ENCODE data around the gene MPV17L2. TPM values are rescaled to one million over a fixed set of nuclear protein-coding genes. Genes with fewer than 3 reads are reported as not detected.

The MPV17L2 gene
- total RNA-seq, 1 experiment from 2014 or later, result 12.9 TPM

DNA sequence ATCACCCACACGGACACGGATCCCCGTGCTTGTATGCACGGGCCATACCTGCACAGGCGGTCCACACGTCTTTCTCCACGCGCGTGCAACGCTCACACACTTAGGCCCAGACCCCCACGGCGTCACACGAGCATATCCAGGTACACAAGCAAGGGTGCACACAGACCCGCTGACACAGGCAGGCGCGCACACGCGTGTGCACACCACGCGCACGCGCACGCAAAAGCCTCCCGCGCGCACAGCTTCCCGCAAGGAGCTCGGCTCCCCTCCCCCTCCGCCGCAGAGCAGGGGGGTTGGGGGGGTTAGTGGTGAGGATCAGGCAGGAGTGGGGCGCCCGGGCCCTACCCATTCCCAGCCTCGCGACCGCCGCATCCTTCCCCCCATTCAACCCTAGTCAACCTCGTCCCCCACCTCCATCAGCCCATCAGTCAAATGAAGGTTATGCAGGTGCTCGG lies 10.4 kb downstream of the MPV17L2 start:
- no peak for DNase-seq (ENCODE audit: unreplicated experiment)
- BruUV-seq (replicated peaks), result no TSS peak
- Mint-ChIP-seq H3K9me3 (ENCODE audit: unreplicated experiment) (no peaks in the 10 kb centered on the region), H3K4me1 (ENCODE audit: insufficient read depth, unreplicated experiment) (peaks cover 5% of the 10 kb centered on the region), H3K27ac (ENCODE audit: low read depth, unreplicated experiment) (no peak overlapping the region), H3K4me3 (ENCODE audit: unreplicated experiment) (peak overlapping the region; percentile 95), H3K27me3 (ENCODE audit: insufficient read depth, unreplicated experiment) (no peaks in the 10 kb centered on the region), H3K36me3 (ENCODE audit: insufficient read depth, unreplicated experiment) (peaks cover 19% of the 10 kb centered on the region)
- POLR2A ChIA-PET, result interaction anchor here (0.6 to 5.6 kb wide), 19 partner anchors 10 to 870 kb away, joined by 3 to 147 read pairs (median 4); partner anchors contain the start of genes IFI30, JUND and MPV17L2
- intact Hi-C loops (cut with micrococcal nuclease), result no loop called here
- CTCF ChIA-PET, result interaction anchor here (0.6 to 1.7 kb wide), 4 partner anchors 10 to 201 kb away, joined by 3 to 5 read pairs (median 4); no protein-coding TSS in a partner anchor
- TF ChIP-seq, protein P1, sequence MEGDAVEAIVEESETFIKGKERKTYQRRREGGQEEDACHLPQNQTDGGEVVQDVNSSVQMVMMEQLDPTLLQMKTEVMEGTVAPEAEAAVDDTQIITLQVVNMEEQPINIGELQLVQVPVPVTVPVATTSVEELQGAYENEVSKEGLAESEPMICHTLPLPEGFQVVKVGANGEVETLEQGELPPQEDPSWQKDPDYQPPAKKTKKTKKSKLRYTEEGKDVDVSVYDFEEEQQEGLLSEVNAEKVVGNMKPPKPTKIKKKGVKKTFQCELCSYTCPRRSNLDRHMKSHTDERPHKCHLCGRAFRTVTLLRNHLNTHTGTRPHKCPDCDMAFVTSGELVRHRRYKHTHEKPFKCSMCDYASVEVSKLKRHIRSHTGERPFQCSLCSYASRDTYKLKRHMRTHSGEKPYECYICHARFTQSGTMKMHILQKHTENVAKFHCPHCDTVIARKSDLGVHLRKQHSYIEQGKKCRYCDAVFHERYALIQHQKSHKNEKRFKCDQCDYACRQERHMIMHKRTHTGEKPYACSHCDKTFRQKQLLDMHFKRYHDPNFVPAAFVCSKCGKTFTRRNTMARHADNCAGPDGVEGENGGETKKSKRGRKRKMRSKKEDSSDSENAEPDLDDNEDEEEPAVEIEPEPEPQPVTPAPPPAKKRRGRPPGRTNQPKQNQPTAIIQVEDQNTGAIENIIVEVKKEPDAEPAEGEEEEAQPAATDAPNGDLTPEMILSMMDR (IDR thresholded peaks at IDR 0.05; ENCODE audit: unreplicated experiment), result no peak

DNA sequence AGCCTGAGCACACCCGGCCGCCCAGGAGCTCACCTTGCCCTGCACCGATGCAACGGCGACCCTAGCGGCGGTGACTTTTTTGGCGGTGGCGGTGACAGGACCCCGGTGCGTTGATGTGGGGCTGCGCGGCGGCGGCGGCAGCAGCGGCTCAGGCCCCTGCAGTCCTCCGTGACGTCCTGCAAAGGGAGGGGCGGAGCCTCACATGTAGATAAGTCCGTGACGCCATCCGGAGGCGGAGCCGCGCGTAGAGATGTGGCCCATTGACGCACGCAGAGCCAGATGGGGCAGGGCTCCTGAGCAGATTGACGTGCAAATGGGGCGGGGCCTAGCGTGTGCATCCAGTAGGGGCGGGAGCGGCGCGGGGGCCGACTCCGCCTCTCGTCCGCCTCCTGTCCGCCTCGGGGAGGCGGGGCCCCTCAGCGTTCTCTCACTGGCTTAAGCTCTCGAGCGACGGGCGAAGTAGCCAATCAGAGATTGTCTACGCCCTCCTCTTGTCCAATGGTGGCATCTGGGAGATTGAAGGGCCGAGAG lies 10.9 kb downstream of the MPV17L2 start, which contains the start of gene RAB3A:
TSS of gene RAB3A (minus strand) at position 180 of the 531 bp plus-strand sequence. CDS start 1,302 bp downstream, outside the sequence.
- Mint-ChIP-seq H3K27me3 (ENCODE audit: insufficient read depth, unreplicated experiment) (no peaks in the 10 kb centered on the region), H3K4me3 (ENCODE audit: unreplicated experiment) (peak within 1 kb of the TSS; percentile 95), H3K9me3 (ENCODE audit: unreplicated experiment) (no peaks in the 10 kb centered on the region), H3K27ac (ENCODE audit: low read depth, unreplicated experiment) (peak within 1 kb of the TSS; percentile 95), H3K36me3 (ENCODE audit: insufficient read depth, unreplicated experiment) (peaks cover 15% of the 10 kb centered on the region), H3K4me1 (ENCODE audit: insufficient read depth, unreplicated experiment) (peaks cover 5% of the 10 kb centered on the region)
- ChIA-PET CTCF (interaction anchor here (1.0 to 2.2 kb wide), 3 partner anchors 43 to 91 kb away, joined by 3 to 8 read pairs (median 5); no protein-coding TSS in a partner anchor), POLR2A (interaction anchor here (0.6 to 5.6 kb wide), 23 partner anchors 11 to 870 kb away, joined by 3 to 147 read pairs (median 4); partner anchors contain the start of genes IFI30, JUND, MPV17L2 and PGPEP1)
- DNase-seq (ENCODE audit: unreplicated experiment), result peak; percentile 100
- intact Hi-C loops (cut with micrococcal nuclease), result loop anchor here (1.0 kb wide), 2 partner anchors 48 to 124 kb away; no protein-coding TSS in a partner anchor
- no TSS peak for BruUV-seq (replicated peaks)
- TF ChIP-seq, protein P1 (IDR thresholded peaks at IDR 0.05; ENCODE audit: unreplicated experiment), result no peak

DNA sequence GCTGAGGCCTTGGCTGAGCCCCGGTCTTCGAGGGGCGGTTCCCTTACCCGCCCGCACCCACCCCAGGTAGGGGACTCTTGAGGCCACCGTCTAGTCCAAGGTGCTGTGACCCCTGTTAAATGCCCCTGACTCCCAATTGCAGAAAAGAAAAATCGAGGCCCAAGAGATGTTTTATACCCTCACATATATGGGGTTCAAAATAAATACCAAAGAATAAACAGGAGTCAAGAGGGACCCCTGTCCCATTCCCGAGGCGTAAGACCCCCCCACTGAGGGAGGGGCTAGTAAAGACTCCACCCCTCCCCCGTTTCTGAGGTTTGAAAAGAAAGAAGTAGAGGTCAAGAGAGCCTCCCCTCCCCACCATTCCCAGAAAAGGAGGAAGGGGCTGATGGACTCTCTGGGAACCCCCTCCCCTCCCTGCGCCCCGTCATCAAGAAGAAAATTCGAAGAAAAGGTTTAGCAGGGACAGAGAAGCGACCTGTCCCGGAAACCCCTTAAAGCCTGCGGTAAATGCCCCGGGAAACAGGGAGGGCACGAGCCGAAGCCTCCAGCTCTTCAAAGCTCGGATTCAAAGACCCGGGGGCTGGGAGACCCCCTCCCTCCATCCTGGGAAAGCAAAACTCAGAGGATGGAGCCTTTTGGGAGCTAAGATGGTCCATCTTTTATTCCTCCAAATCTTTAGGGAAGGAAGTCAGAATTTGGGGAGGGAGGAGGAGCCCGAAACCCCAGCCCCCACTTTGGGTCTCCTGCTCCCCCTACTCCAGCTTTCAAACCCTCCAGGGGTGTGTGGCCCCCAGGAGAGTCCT lies 11.6 kb downstream of the MPV17L2 start:
- Mint-ChIP-seq H3K27me3 (ENCODE audit: insufficient read depth, unreplicated experiment) (no peaks in the 10 kb centered on the region), H3K9me3 (ENCODE audit: unreplicated experiment) (no peaks in the 10 kb centered on the region), H3K4me1 (ENCODE audit: insufficient read depth, unreplicated experiment) (peaks cover 5% of the 10 kb centered on the region), H3K4me3 (ENCODE audit: unreplicated experiment) (peak overlapping the region; percentile 95), H3K36me3 (ENCODE audit: insufficient read depth, unreplicated experiment) (peaks cover 14% of the 10 kb centered on the region), H3K27ac (ENCODE audit: low read depth, unreplicated experiment) (peak overlapping the region; percentile 95)
- TF ChIP-seq, protein P1 (IDR thresholded peaks at IDR 0.05; ENCODE audit: unreplicated experiment), result no peak
- no peak for DNase-seq (ENCODE audit: unreplicated experiment)
- ChIA-PET CTCF (interaction anchor here (0.5 to 2.7 kb wide), 9 partner anchors 14 to 207 kb away, joined by 3 to 18 read pairs (median 5); no protein-coding TSS in a partner anchor), POLR2A (interaction anchor here (0.6 to 5.6 kb wide), 31 partner anchors 12 to 970 kb away, joined by 3 to 147 read pairs (median 4); partner anchors contain the start of genes IFI30, JUND, LSM4 and MPV17L2)
- no TSS peak for BruUV-seq (replicated peaks)
- intact Hi-C loops (cut with micrococcal nuclease), result loop anchor here (1.0 kb wide), 2 partner anchors 48 to 124 kb away; no protein-coding TSS in a partner anchor
